H9 (cell line): ENCODE results near the gene SLC22A2. TPM values are rescaled to one million over a fixed set of nuclear protein-coding genes. Genes with fewer than 3 reads are reported as not detected.

Experiments
- DNase-seq: peaks from one replicate; pipeline ENCODE4 v3.0.0-alpha.2; 2017
- H2AFZ ChIP-seq: one replicate; pipeline ENCODE4 v1.6.1; 2013; ENCODE audit warnings: mild to moderate bottlenecking, low read length, control low read depth, moderate library complexity
- H2AK5ac ChIP-seq: 2 replicates; pipeline ENCODE4 v1.6.1; 2013; ENCODE audit warnings: low read length, control low read depth, mixed read lengths; ENCODE audit not compliant: insufficient read length
- H2BK120ac ChIP-seq: one replicate; pipeline ENCODE4 v1.6.1; 2013; ENCODE audit warnings: low read depth, mild to moderate bottlenecking, low read length, control low read depth, inconsistent platforms; ENCODE audit not compliant: poor library complexity, severe bottlenecking
- H2BK12ac ChIP-seq: 2 replicates; pipeline ENCODE4 v1.6.1; 2013; ENCODE audit warnings: low read length, control low read depth, mixed read lengths, low read depth; ENCODE audit not compliant: insufficient read length
- H2BK15ac ChIP-seq: 2 replicates; pipeline ENCODE4 v1.6.1; 2013; ENCODE audit warnings: low read depth, low read length, control low read depth
- H2BK20ac ChIP-seq: one replicate; pipeline ENCODE4 v1.6.1; 2013; ENCODE audit warnings: low read depth, mild to moderate bottlenecking, low read length, control low read depth, inconsistent platforms; ENCODE audit not compliant: poor library complexity, severe bottlenecking
- H2BK5ac ChIP-seq: 2 replicates; pipeline ENCODE4 v1.6.1; 2013; ENCODE audit warnings: low read length, control low read depth, mixed read lengths; ENCODE audit not compliant: insufficient read length
- H3K14ac ChIP-seq: 2 replicates; pipeline ENCODE4 v1.6.1; 2013; ENCODE audit warnings: low read length, control low read depth; ENCODE audit not compliant: insufficient read depth
- H3K18ac ChIP-seq: 2 replicates; pipeline ENCODE4 v1.6.1; 2013; ENCODE audit warnings: low read depth, mild to moderate bottlenecking, mixed read lengths, low read length, control low read depth; ENCODE audit not compliant: insufficient read length
- H3K23ac ChIP-seq: 2 replicates; pipeline ENCODE4 v1.6.1; 2013; ENCODE audit warnings: low read length, control low read depth, mixed read lengths, low read depth; ENCODE audit not compliant: insufficient read length
- H3K23me2 ChIP-seq: 2 replicates; pipeline ENCODE4 v1.6.1; 2013; ENCODE audit warnings: low read depth, mild to moderate bottlenecking, mixed read lengths, low read length, control low read depth; ENCODE audit not compliant: insufficient read length, poor library complexity, severe bottlenecking
- H3K27ac ChIP-seq: 2 replicates; pipeline ENCODE4 v1.5.1; 2013; ENCODE audit warnings: low read length, control low read depth, mixed read lengths, low read depth; ENCODE audit not compliant: insufficient read length
- H3K27me3 ChIP-seq: 2 replicates; pipeline ENCODE4 v1.6.1; 2013; ENCODE audit warnings: low read length, control low read depth, inconsistent platforms; ENCODE audit not compliant: insufficient read depth
- H3K4ac ChIP-seq: 2 replicates; pipeline ENCODE4 v1.6.1; 2013; ENCODE audit warnings: low read depth, mild to moderate bottlenecking, control low read depth, inconsistent platforms, low read length, moderate library complexity
- H3K4me1 ChIP-seq: 2 replicates; pipeline ENCODE4 v1.6.1; 2013; ENCODE audit warnings: low read length, control low read depth, inconsistent platforms; ENCODE audit not compliant: insufficient read depth
- H3K4me2 ChIP-seq: 2 replicates; pipeline ENCODE4 v1.6.1; 2013; ENCODE audit warnings: low read length, control low read depth, mixed read lengths; ENCODE audit not compliant: insufficient read length, insufficient read depth
- H3K56ac ChIP-seq: 2 replicates; pipeline ENCODE4 v1.6.1; 2013; ENCODE audit warnings: low read depth, mild to moderate bottlenecking, mixed read lengths, low read length, control low read depth; ENCODE audit not compliant: insufficient read length
- H3K79me1 ChIP-seq: 2 replicates; pipeline ENCODE4 v1.6.1; 2013; ENCODE audit warnings: low read depth, mild to moderate bottlenecking, moderate library complexity, low read length, control low read depth, inconsistent platforms; ENCODE audit not compliant: insufficient read depth, poor library complexity, severe bottlenecking
- H3K79me2 ChIP-seq: 2 replicates; pipeline ENCODE4 v1.6.1; 2013; ENCODE audit warnings: low read length, control low read depth, inconsistent platforms; ENCODE audit not compliant: insufficient read depth
- H3K9ac ChIP-seq: 2 replicates; pipeline ENCODE4 v1.6.1; 2013; ENCODE audit warnings: low read length, control low read depth, mixed read lengths; ENCODE audit not compliant: insufficient read length; ENCODE audit errors: extremely low read depth
- H3K9me3 ChIP-seq: one replicate; pipeline ENCODE4 v1.6.1; 2013; ENCODE audit warnings: low read depth, low read length, inconsistent platforms; ENCODE audit not compliant: control insufficient read depth
- H3T11ph ChIP-seq: one replicate; pipeline ENCODE4 v1.6.1; 2013; ENCODE audit warnings: mild to moderate bottlenecking, low read length, control low read depth, inconsistent platforms
- H4K20me1 ChIP-seq: one replicate; pipeline ENCODE4 v1.6.1; 2013; ENCODE audit not compliant: control insufficient read depth, insufficient read length, insufficient read depth
- H4K5ac ChIP-seq: 2 replicates; pipeline ENCODE4 v1.6.1; 2013; ENCODE audit warnings: low read depth, mild to moderate bottlenecking, mixed read lengths, low read length, control low read depth; ENCODE audit not compliant: insufficient read length
- H4K8ac ChIP-seq: replicated peaks from 2 replicates; pipeline ENCODE4 v1.6.1; 2013; ENCODE audit warnings: low read length, control low read depth, mixed read lengths, low read depth; ENCODE audit not compliant: insufficient read length
- H4K91ac ChIP-seq: 2 replicates; pipeline ENCODE4 v1.6.1; 2013; ENCODE audit warnings: low read depth, mild to moderate bottlenecking, moderate library complexity, mixed read lengths, low read length, control low read depth; ENCODE audit not compliant: insufficient read length
- H3K27ac Mint-ChIP-seq, 3 experiments: 2 replicates in 2 of 3; 3 replicates in 1 of 3; pipeline ENCODE4 v1.8.0; 2020 to 2021; ENCODE audit warnings: mixed read lengths in 3 of 3, mild to moderate bottlenecking in 1 of 3, moderate library complexity in 1 of 3
- H3K27me3 Mint-ChIP-seq: 2 replicates; pipeline ENCODE4 v1.8.0; 2021; ENCODE audit warnings: low read depth, mild to moderate bottlenecking, moderate library complexity, mixed read lengths
- H3K36me3 Mint-ChIP-seq, 3 experiments: 2 replicates in 2 of 3; 3 replicates in 1 of 3; pipeline ENCODE4 v1.8.0; 2020 to 2021; ENCODE audit warnings: low read depth in 3 of 3, mixed read lengths in 3 of 3; ENCODE audit not compliant: insufficient read depth in 1 of 3
- H3K4me1 Mint-ChIP-seq, 2 experiments: 2 replicates each; pipeline ENCODE4 v1.8.0; 2020; ENCODE audit warnings: mixed read lengths in 2 of 2
- H3K4me3 Mint-ChIP-seq, 2 experiments: 2 replicates in 1 of 2; 3 replicates in 1 of 2; pipeline ENCODE4 v1.8.0; 2020 to 2021; ENCODE audit warnings: mild to moderate bottlenecking in 2 of 2, mixed read lengths in 2 of 2, moderate library complexity in 1 of 2
- H3K9me3 Mint-ChIP-seq, 2 experiments: 2 replicates in 1 of 2; 3 replicates in 1 of 2; pipeline ENCODE4 v1.8.0; 2020; ENCODE audit warnings: mild to moderate bottlenecking in 2 of 2, mixed read lengths in 2 of 2, moderate library complexity in 1 of 2
- WGBS: extraction: QIAGEN DNeasy Blood & Tissue Kit; methylation state at CpG from one replicate; pipeline ENCODE4 v1.1.7; 2013; ENCODE audit warnings: missing lambda C conversion rate, low lambda C conversion rate, mixed read lengths; ENCODE audit not compliant: insufficient read length; ENCODE audit errors: extremely low coverage; 5-methylcytosine and 5-hydroxymethylcytosine counted together
- total RNA-seq: library from RNA; stranded (reverse); gene quantifications from 2 replicates; pipeline ENCODE4 v1.2.1, GENCODE V29; 2021
- TF ChIP-seq, protein P1 (sequence below): fragments of 200-600 bp; sonication (generic); conservative IDR thresholded peaks from 3 replicates; pipeline ENCODE4 v1.8.0; 2021; ENCODE audit warnings: antibody characterized with exemption, mild to moderate bottlenecking

SLC22A2 gene
- total RNA-seq, 1 experiment from 2014 or later: 1.0 TPM

DNA sequence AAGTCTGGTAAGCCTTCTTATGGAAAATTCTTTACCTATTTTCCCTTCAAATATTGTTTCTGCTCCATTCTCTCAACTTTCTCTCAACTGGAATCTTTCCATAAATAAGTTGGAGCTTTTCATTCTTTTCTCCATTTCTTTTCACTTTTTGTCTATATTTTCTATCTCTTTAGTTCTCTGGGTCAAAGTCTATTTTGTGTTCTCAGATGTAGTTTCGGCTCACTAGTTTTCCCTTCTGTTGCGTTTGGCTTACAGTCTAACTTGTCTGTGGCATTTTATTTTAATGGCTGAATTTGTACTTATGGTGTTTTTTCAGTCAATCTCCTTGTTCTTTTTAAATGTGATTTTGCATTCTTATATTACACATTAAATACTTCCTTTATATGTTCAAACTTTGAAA is 14.1 kb upstream of the SLC22A2 start:
- Histone ChIP-seq H3K4ac (no peak overlapping the region), H4K20me1 (no peaks in the 10 kb centered on the region), H3K79me2 (no peaks in the 10 kb centered on the region), H2AK5ac (no peak overlapping the region), H3K27me3 (no peaks in the 10 kb centered on the region), H4K8ac (no peak overlapping the region), H3K18ac (no peak overlapping the region), H3K4me2 (no peak overlapping the region), H3K27ac (no peak overlapping the region), H3K9me3 (no peaks in the 10 kb centered on the region), H2BK15ac (no peak overlapping the region), H2BK12ac (no peak overlapping the region), H3K23ac (no peak overlapping the region), H3K14ac (no peak overlapping the region), H3K4me1 (no peaks in the 10 kb centered on the region), H2BK120ac (no peak overlapping the region), H3T11ph (no peak overlapping the region), H2BK20ac (no peak overlapping the region), H2BK5ac (no peak overlapping the region), H4K91ac (no peak overlapping the region), H4K5ac (no peak overlapping the region), H3K56ac (no peak overlapping the region), H2AFZ (no peak overlapping the region), H3K9ac (no peak overlapping the region), H3K79me1 (no peaks in the 10 kb centered on the region), H3K23me2 (no peaks in the 10 kb centered on the region)
- H3K36me3 Mint-ChIP-seq: no peaks in the 10 kb centered on the region
- H3K9me3 Mint-ChIP-seq: no peaks in the 10 kb centered on the region
- TF ChIP-seq, protein P1, sequence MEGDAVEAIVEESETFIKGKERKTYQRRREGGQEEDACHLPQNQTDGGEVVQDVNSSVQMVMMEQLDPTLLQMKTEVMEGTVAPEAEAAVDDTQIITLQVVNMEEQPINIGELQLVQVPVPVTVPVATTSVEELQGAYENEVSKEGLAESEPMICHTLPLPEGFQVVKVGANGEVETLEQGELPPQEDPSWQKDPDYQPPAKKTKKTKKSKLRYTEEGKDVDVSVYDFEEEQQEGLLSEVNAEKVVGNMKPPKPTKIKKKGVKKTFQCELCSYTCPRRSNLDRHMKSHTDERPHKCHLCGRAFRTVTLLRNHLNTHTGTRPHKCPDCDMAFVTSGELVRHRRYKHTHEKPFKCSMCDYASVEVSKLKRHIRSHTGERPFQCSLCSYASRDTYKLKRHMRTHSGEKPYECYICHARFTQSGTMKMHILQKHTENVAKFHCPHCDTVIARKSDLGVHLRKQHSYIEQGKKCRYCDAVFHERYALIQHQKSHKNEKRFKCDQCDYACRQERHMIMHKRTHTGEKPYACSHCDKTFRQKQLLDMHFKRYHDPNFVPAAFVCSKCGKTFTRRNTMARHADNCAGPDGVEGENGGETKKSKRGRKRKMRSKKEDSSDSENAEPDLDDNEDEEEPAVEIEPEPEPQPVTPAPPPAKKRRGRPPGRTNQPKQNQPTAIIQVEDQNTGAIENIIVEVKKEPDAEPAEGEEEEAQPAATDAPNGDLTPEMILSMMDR: no peak
- no peak overlapping the region for H3K4me3 Mint-ChIP-seq
- WGBS: no CpG with 5 or more reads among the region's 2 CpGs
- no peak for DNase-seq
- H3K27ac Mint-ChIP-seq: no peak overlapping the region
- H3K27me3 Mint-ChIP-seq: peaks cover 1% of the 10 kb centered on the region; the same call in 1 of the 2 replicates
- H3K4me1 Mint-ChIP-seq: peaks cover 9 to 11% of the 10 kb centered on the region in 2 experiments
